Measurements from ENCODE around the gene KRTAP10-5.
A peak's percentile ranks its signal among the peaks of the same experiment; 100 is the strongest.
"Not testable (repeated sequence)": the region's sequence is repeated elsewhere in the genome, so short reads cannot be mapped to it uniquely, and the experiment has no call there.

Gene KRTAP10-5

GRCh38 chr21:44571844-44572782 is 8.3 kb downstream of the KRTAP10-5 start:
- no peak for FAIRE-seq

GRCh38 chr21:44571296-44571695 is 9.1 kb downstream of the KRTAP10-5 start:
- FAIRE-seq = no peak
- no peak for DNase-seq (ENCODE audit: low spot score)

More at GRCh38 chr21:44571844-44572782, 8.3 kb downstream of the KRTAP10-5 start:
- DNase-seq (ENCODE audit: low spot score) = no peak

GRCh38 chr21:44569861-44570517 is 10.4 kb downstream of the KRTAP10-5 start:
- DNase-seq (ENCODE audit: low spot score) (no peak), FAIRE-seq (no peak)

- DNase-seq (ENCODE audit: low spot score) (no peak), FAIRE-seq (peak; percentile 27)
Observed at GRCh38 chr21:44568667-44569556, 11.5 kb downstream of the KRTAP10-5 start.

- FAIRE-seq = no peak
- DNase-seq (ENCODE audit: low spot score) = no peak
Observed at GRCh38 chr21:44568261-44568660, 12.1 kb downstream of the KRTAP10-5 start.

GRCh38 chr21:44567481-44568171 is 12.8 kb downstream of the KRTAP10-5 start:
- no peak for DNase-seq (ENCODE audit: low spot score)
- FAIRE-seq = no peak

GRCh38 chr21:44566403-44566802 is 14.0 kb downstream of the KRTAP10-5 start:
- DNase-seq (ENCODE audit: low spot score) = no peak
- FAIRE-seq = no peak

GRCh38 chr21:44564886-44565598 is 15.4 kb downstream of the KRTAP10-5 start:
- FAIRE-seq (no peak), DNase-seq (ENCODE audit: low spot score) (no peak)

GRCh38 chr21:44564099-44564498 is 16.3 kb downstream of the KRTAP10-5 start:
- DNase-seq (ENCODE audit: low spot score) (no peak), FAIRE-seq (no peak)

- DNase-seq (ENCODE audit: low spot score) (no peak), FAIRE-seq (no peak)
Observed at GRCh38 chr21:44558695-44559094, 21.7 kb downstream of the KRTAP10-5 start, which contains the start of gene KRTAP10-3. Gene KRTAP10-3, minus strand, starts transcription at chr21:44558795. Its CDS starts 80 bp downstream, at chr21:44558715.

GRCh38 chr21:44558329-44558675 is 22.1 kb downstream of the KRTAP10-5 start:
- not testable (repeated sequence) for FAIRE-seq; DNase-seq (ENCODE audit: low spot score)

GRCh38 chr21:44557491-44558328 is 22.7 kb downstream of the KRTAP10-5 start:
- FAIRE-seq (no peak), DNase-seq (ENCODE audit: low spot score) (no peak)

- DNase-seq (ENCODE audit: low spot score) (no peak), FAIRE-seq (no peak)
Observed at GRCh38 chr21:44556879-44557278, 23.5 kb downstream of the KRTAP10-5 start.

- no peak for DNase-seq (ENCODE audit: low spot score)
- no peak for FAIRE-seq
Observed at GRCh38 chr21:44555200-44555875, 25.1 kb downstream of the KRTAP10-5 start.

GRCh38 chr21:44552681-44553080 is 27.7 kb downstream of the KRTAP10-5 start:
- FAIRE-seq (no peak), DNase-seq (ENCODE audit: low spot score) (no peak)

- DNase-seq (ENCODE audit: low spot score) (no peak), FAIRE-seq (no peak)
Observed at GRCh38 chr21:44552136-44552535, 28.3 kb downstream of the KRTAP10-5 start.

GRCh38 chr21:44551340-44551961 is 29.0 kb downstream of the KRTAP10-5 start, which contains the start of gene KRTAP10-2:
Gene KRTAP10-2, minus strand, starts transcription at chr21:44551505. Its CDS starts 47 bp downstream, at chr21:44551458.
- no peak for DNase-seq (ENCODE audit: low spot score)
- peak; percentile 9 for FAIRE-seq

GRCh38 chr21:44550807-44551206 is 29.6 kb downstream of the KRTAP10-5 start:
- DNase-seq (ENCODE audit: low spot score) (no peak), FAIRE-seq (peak; percentile 55)
